Retinal pigment epithelial cell (primary cell): Measurements from ENCODE around the gene PLAAT3.
"Not testable (repeated sequence)": the region's sequence is repeated elsewhere in the genome, so short reads cannot be mapped to it uniquely, and the experiment has no call there.

Source experiments
- DNase-seq: peaks from one replicate; pipeline ENCODE4 v3.0.0-alpha.2; 2010; ENCODE audit warnings: low read depth
- H3K4me3 ChIP-seq: 2 replicates; pipeline ENCODE4 v1.5.1; 2011; ENCODE audit warnings: mild to moderate bottlenecking, low read length, control low read depth, moderate library complexity
- CTCF ChIP-seq: conservative IDR thresholded peaks from 2 replicates; pipeline ENCODE4 v1.5.1; 2011; ENCODE audit warnings: low read depth, low read length, control low read depth, inconsistent platforms

PLAAT3 gene

GRCh38 chr11:63614136-63614671 is at the start of gene PLAAT3:
TSS of gene PLAAT3 (minus strand) at chr11:63614433. CDS start at chr11:63614014, 419 bp downstream.
- peak within 1 kb of the TSS; percentile 73 for H3K4me3 ChIP-seq
- DNase-seq = no peak
- TF ChIP-seq CTCF = no peak

GRCh38 chr11:63663809-63664208 is 49.6 kb upstream of the PLAAT3 start:
- H3K4me3 ChIP-seq = no peak overlapping the region
- no peak for DNase-seq
- no peak for TF ChIP-seq CTCF

- no peak overlapping the region for H3K4me3 ChIP-seq
- no peak for DNase-seq
- TF ChIP-seq CTCF = no peak
Measured at GRCh38 chr11:63660972-63661371, 46.7 kb upstream of the PLAAT3 start.

GRCh38 chr11:63652671-63653070 is 38.4 kb upstream of the PLAAT3 start:
- DNase-seq = no peak
- H3K4me3 ChIP-seq = no peak overlapping the region
- TF ChIP-seq CTCF = no peak

- no peak for TF ChIP-seq CTCF
- DNase-seq = no peak
- H3K4me3 ChIP-seq = no peak overlapping the region
Measured at GRCh38 chr11:63643205-63643604, 29.0 kb upstream of the PLAAT3 start.

- no peak for DNase-seq
- no peak overlapping the region for H3K4me3 ChIP-seq
- TF ChIP-seq CTCF = no peak
Measured at GRCh38 chr11:63641727-63642126, 27.5 kb upstream of the PLAAT3 start.

GRCh38 chr11:63639199-63639832 is 25.1 kb upstream of the PLAAT3 start:
- DNase-seq = peak; percentile 28

GRCh38 chr11:63638436-63638835 is 24.2 kb upstream of the PLAAT3 start:
- not testable (repeated sequence) for DNase-seq, H3K4me3 ChIP-seq

More at GRCh38 chr11:63639199-63639832, 25.1 kb upstream of the PLAAT3 start:
- H3K4me3 ChIP-seq = no peak overlapping the region
- no peak for TF ChIP-seq CTCF
